Aorta (tissue), 5 donors: ENCODE data around the gene EXOC4. TPM values are rescaled to one million over a fixed set of nuclear protein-coding genes. Genes with fewer than 3 reads are reported as not detected.

Source experiments
- ATAC-seq: fragments of 200-7000 bp; cut with Tn5 transposase; one replicate; pipeline ENCODE4 v1.9.1; 2022; ENCODE audit warnings: moderate library complexity; ENCODE audit not compliant: low FRiP score
- DNase-seq, 2 donors: peaks; one replicate each; pipeline ENCODE4 v3.0.0-alpha.2; 2020
- H3K27ac ChIP-seq, 2 donors: one replicate each; pipeline ENCODE4 v1.5.1; 2013; ENCODE audit warnings: low read length in 2 of 2, mild to moderate bottlenecking in 2 of 2, moderate library complexity in 2 of 2, control low read depth in 1 of 2, inconsistent platforms in 1 of 2, low read depth in 1 of 2
- H3K27me3 ChIP-seq, 2 donors: one replicate each; pipeline ENCODE4 v1.6.1; 2013; ENCODE audit warnings: control low read depth in 1 of 2, low read length in 1 of 2, mild to moderate bottlenecking in 1 of 2, moderate library complexity in 1 of 2; ENCODE audit not compliant: insufficient read depth in 2 of 2, control insufficient read depth in 1 of 2
- H3K36me3 ChIP-seq, 2 donors: one replicate each; pipeline ENCODE4 v1.6.1; 2013; ENCODE audit warnings: control low read depth in 1 of 2, low read length in 1 of 2, mild to moderate bottlenecking in 1 of 2; ENCODE audit not compliant: insufficient read depth in 2 of 2, control insufficient read depth in 1 of 2
- H3K4me1 ChIP-seq, 2 donors: one replicate each; pipeline ENCODE4 v1.6.1; 2013; ENCODE audit warnings: low read length in 2 of 2, control low read depth in 1 of 2, mild to moderate bottlenecking in 1 of 2, moderate library complexity in 1 of 2; ENCODE audit not compliant: insufficient read depth in 2 of 2, control insufficient read depth in 1 of 2
- H3K4me3 ChIP-seq, 2 donors: one replicate each; pipeline ENCODE4 v1.5.1; 2013; ENCODE audit warnings: low read length in 2 of 2, control low read depth in 1 of 2, mild to moderate bottlenecking in 1 of 2
- H3K9me3 ChIP-seq: one replicate; pipeline ENCODE4 v1.6.1; 2013; ENCODE audit warnings: mild to moderate bottlenecking, low read length; ENCODE audit not compliant: control insufficient read depth
- WGBS, 2 donors: extraction: QIAGEN DNeasy Blood & Tissue Kit; methylation state at CpG; one replicate each; pipeline ENCODE4 v1.1.7; 2013; 5-methylcytosine and 5-hydroxymethylcytosine counted together
- intact Hi-C, 2 donors: fragments of 100-400 bp; cut with DNase I; formaldehyde crosslinking; loops; one replicate each; pipeline versions ENCODE4 v1.14.2 to v1.15.0; 2022
- polyA plus RNA-seq, 2 donors: library from polyadenylated mRNA; stranded (reverse); fragments of 200-250 nt; gene quantifications; one replicate each; pipeline ENCODE4 v1.2.3, GENCODE V29; 2013
- total RNA-seq, 2 donors: library from RNA; stranded (reverse); fragmentation: NEBNext Ultra II Directional; extraction: Animal tissue kit (Norgen Biotek cat#: 25700); gene quantifications; one replicate each; pipeline ENCODE4 v1.2.1, GENCODE V29; 2021
- donor health status: healthy with polysubstance abuse.
- donor health status: Bipolar disorder and iron deficiency.
- donor health status: DM: no; HTN: no; CAD: no.
- donor health status: DM: no; HTN: no; CAD: no.
- donor health status: DM: yes; HTN: yes; CAD: no.

EXOC4 gene
- total and polyA plus RNA-seq, 4 donors, result 19.9 to 109 (median 45.9) TPM

DNA sequence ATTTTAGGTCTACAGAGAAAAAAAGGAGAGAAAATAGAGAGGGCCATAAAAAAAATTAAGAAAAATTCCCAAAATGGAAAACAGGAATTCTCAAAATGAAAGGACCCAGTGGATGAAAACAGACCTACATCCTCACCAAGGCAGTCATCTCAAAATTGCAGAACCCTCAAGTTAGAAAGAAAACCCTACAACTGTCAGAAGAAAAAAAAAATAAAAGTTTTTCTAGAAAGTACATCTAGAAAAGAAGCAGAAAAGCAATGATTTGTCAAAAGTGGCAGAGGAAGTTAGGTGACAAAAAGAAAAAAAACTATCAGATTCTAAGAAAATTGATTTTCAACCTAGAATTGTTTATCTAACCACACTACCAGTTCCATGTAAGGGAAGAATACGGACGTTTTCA lies 706.6 kb downstream of the EXOC4 start:
- intact Hi-C loops, result no loop called here
- DNase-seq, result no peak
- Histone ChIP-seq H3K36me3 (no peaks in the 10 kb centered on the region), H3K4me1 (no peaks in the 10 kb centered on the region), H3K4me3 (no peak overlapping the region), H3K9me3 (no peaks in the 10 kb centered on the region), H3K27ac (no peak overlapping the region), H3K27me3 (no peaks in the 10 kb centered on the region)
- 90 to 94% methylated on average over 2 of the region's 2 CpGs for WGBS, 2 donors
- no peak for ATAC-seq

- H3K36me3 ChIP-seq, result no peaks in the 10 kb centered on the region
- no peaks in the 10 kb centered on the region for H3K27me3 ChIP-seq
- ATAC-seq (no peak), DNase-seq (no peak)
- WGBS, 2 donors, result 88 to 91% methylated on average over 3 of the region's 3 CpGs
- intact Hi-C loops, result no loop called here
- no peak overlapping the region for H3K27ac ChIP-seq
- H3K4me3 ChIP-seq, result no peak overlapping the region
- no peaks in the 10 kb centered on the region for H3K9me3 ChIP-seq
- H3K4me1 ChIP-seq, result no peaks in the 10 kb centered on the region
Measured at GRCh38 chr7:133961724-133962123, 708.8 kb downstream of the EXOC4 start.

DNA sequence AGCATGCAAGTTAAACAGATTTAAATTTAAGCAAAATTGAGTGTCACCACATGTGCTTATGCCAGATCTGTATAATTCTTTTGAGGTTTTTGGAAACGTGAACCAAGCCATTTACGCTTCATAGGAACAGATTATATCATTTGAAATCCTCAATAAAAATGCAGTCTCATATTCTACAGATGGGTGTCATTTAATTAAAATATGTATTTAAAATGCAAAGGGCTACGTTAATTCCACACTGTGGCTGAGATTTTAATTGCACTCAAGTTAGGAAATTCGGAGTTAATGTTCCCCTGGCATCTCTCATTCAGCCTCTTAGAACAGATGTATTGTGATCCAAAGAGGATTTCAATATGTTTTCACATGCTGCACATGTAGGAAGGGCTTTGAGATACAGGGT lies 709.8 kb downstream of the EXOC4 start:
- 92 to 94% methylated on average over 4 of the region's 4 CpGs for WGBS, 2 donors
- no peaks in the 10 kb centered on the region for H3K27me3 ChIP-seq
- no peaks in the 10 kb centered on the region for H3K36me3 ChIP-seq
- ATAC-seq (no peak), DNase-seq (no peak)
- H3K9me3 ChIP-seq, result no peaks in the 10 kb centered on the region
- intact Hi-C loops, result no loop called here
- H3K27ac ChIP-seq, result no peak overlapping the region
- no peak overlapping the region for H3K4me3 ChIP-seq
- no peaks in the 10 kb centered on the region for H3K4me1 ChIP-seq

- 78 to 79% methylated on average over 2 of the region's 2 CpGs for WGBS, 2 donors
- no peaks in the 10 kb centered on the region for H3K36me3 ChIP-seq
Measured at GRCh38 chr7:133963629-133964028, 710.8 kb downstream of the EXOC4 start.

GRCh38 chr7:133971625-133972024 lies 718.7 kb downstream of the EXOC4 start:
- WGBS, 2 donors, result 78 to 82% methylated on average over 2 of the region's 2 CpGs
- Histone ChIP-seq H3K27ac (no peak overlapping the region), H3K4me3 (no peak overlapping the region), H3K27me3 (no peaks in the 10 kb centered on the region), H3K36me3 (no peaks in the 10 kb centered on the region), H3K9me3 (no peaks in the 10 kb centered on the region), H3K4me1 (no peaks in the 10 kb centered on the region)
- intact Hi-C loops, result no loop called here
- no peak for DNase-seq
- no peak for ATAC-seq

More at GRCh38 chr7:133963629-133964028, 710.8 kb downstream of the EXOC4 start:
- DNase-seq (no peak), ATAC-seq (no peak)
- intact Hi-C loops, result no loop called here
- Histone ChIP-seq H3K4me3 (no peak overlapping the region), H3K4me1 (no peaks in the 10 kb centered on the region), H3K27me3 (no peaks in the 10 kb centered on the region), H3K27ac (no peak overlapping the region), H3K9me3 (no peaks in the 10 kb centered on the region)

DNA sequence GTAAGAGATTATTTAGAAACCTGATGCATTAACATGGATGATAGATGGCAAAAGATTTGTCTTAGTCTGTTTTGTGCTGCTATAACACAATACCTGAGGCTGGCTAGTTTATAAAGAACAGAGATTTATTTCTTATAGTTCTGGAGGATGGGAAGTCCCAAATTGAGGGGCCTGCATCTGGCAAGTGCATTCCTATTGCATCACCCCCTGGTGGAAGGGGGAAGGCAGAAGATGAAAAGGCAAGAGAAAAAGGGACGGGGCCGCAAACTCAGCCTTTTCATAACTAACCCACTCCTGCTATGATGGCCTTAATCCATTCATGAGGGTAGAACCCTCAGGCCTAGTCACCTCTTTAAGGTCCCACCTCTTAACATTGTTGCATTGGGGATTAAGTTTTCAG lies 720.8 kb downstream of the EXOC4 start:
- no peaks in the 10 kb centered on the region for H3K36me3 ChIP-seq
- DNase-seq (no peak), ATAC-seq (no peak)
- intact Hi-C loops, result no loop called here
- WGBS, 2 donors, result 97 to 98% methylated on average over 2 of the region's 2 CpGs
- peaks cover 0 to 2% of the 10 kb centered on the region in 2 donors for H3K4me1 ChIP-seq
- no peaks in the 10 kb centered on the region for H3K9me3 ChIP-seq
- H3K27ac ChIP-seq, result no peak overlapping the region
- H3K4me3 ChIP-seq, result no peak overlapping the region
- no peaks in the 10 kb centered on the region for H3K27me3 ChIP-seq

- Histone ChIP-seq H3K9me3 (no peaks in the 10 kb centered on the region), H3K4me1 (peaks cover 0 to 2% of the 10 kb centered on the region in 2 donors), H3K36me3 (no peaks in the 10 kb centered on the region), H3K4me3 (no peak overlapping the region), H3K27me3 (no peaks in the 10 kb centered on the region), H3K27ac (no peak overlapping the region)
- no peak for ATAC-seq
- intact Hi-C loops, result no loop called here
- DNase-seq, result no peak
Measured at GRCh38 chr7:133975130-133975529, 722.3 kb downstream of the EXOC4 start.

GRCh38 chr7:133976140-133976539 lies 723.3 kb downstream of the EXOC4 start:
- Histone ChIP-seq H3K9me3 (no peaks in the 10 kb centered on the region), H3K4me3 (no peak overlapping the region), H3K27ac (no peak overlapping the region), H3K4me1 (peaks cover 0 to 2% of the 10 kb centered on the region in 2 donors), H3K27me3 (no peaks in the 10 kb centered on the region), H3K36me3 (no peaks in the 10 kb centered on the region)
- ATAC-seq (no peak), DNase-seq (no peak)
- WGBS, 2 donors, result 93 to 100% methylated on average over 1 of the region's 1 CpG
- intact Hi-C loops, result no loop called here

DNA sequence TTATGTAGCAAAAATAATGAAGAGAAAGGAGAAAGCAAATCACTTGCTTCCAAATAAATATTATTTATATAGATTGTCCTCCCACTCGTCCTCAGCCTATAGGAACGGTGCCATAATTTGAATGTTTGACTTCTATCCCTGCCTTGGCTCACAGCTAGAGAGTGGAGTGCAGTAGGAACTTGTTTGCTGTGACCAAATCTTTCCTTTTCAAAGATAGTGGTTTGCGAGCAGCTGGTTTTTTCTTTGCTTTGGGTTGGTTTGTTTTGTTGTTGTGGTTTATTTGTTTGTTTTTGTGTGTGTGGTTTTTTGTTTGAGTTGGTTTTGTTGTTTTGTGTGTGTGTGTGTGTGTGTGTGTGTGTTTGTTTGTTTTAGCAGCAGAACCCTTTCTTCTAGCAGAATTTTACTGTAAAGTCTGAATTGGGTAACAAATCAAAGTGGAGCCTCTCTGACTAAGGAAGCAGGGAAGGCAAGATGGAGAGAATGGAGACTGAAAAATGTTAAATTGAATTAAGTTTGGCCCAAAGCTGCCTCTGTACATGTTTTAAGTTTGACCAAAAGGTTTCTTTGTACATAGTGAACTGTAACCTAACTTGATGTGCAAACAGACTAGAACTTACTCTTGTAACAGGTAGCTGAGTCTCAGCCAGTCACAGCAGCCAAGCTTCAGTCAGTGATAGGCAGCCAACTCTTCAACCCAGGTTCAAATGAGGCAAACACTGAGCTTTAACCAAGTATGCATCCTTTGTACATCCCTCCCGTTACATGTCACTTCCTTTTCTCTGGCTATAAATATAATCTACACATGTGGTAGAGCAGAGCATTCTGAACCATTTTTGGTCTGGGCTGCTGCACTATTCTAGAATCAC lies 724.8 kb downstream of the EXOC4 start:
- no peaks in the 10 kb centered on the region for H3K9me3 ChIP-seq
- ATAC-seq, result no peak
- no peaks in the 10 kb centered on the region for H3K27me3 ChIP-seq
- WGBS, 2 donors, result 62 to 63% methylated on average over 4 of the region's 4 CpGs
- no peak for DNase-seq
- no peak overlapping the region for H3K4me3 ChIP-seq
- intact Hi-C loops, result no loop called here
- peaks cover 0 to 2% of the 10 kb centered on the region in 2 donors for H3K4me1 ChIP-seq
- H3K27ac ChIP-seq, result no peak overlapping the region
- no peaks in the 10 kb centered on the region for H3K36me3 ChIP-seq
